ENCODE measurements around the gene BHMT2.
A peak's percentile ranks its signal among the peaks of the same experiment; 100 is the strongest.

BHMT2 gene

DNA sequence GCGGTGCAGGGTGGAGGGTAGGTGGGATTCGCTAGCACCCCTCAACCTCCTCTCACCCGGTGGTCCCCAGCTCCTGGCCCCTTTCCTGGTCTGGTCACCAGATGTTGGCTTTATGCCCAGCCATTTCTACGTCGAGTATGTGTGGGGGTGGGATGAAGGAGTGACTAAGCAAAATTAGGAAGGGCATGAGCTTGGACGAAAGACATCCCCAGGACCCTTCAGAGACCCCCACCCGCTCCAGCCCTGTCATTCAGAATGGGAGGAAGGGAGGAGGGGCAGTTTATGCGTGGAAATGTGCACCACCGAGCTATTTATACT lies 742 bp downstream of the BHMT2 start:
- no peak for DNase-seq

DNA sequence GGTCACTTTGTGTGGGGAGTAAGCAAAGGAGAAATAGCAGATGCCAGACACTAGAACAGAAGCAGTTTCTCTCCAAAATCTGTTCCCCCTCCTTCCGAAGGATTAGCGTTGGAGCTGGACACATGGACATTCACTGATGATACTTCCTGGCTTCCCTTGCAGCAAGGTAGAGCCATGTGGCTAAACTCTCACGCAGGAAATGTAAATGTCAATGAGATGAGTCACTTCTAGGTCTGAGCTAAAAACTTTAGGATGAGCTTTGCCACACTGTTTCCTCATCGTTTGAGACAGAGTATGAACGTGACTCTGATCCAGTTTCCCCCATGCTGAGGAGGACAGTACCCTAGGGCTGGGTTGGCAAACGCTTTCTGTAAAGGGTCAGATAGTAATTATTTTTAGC lies 5.1 kb downstream of the BHMT2 start:
- DNase-seq, result no peak

DNA sequence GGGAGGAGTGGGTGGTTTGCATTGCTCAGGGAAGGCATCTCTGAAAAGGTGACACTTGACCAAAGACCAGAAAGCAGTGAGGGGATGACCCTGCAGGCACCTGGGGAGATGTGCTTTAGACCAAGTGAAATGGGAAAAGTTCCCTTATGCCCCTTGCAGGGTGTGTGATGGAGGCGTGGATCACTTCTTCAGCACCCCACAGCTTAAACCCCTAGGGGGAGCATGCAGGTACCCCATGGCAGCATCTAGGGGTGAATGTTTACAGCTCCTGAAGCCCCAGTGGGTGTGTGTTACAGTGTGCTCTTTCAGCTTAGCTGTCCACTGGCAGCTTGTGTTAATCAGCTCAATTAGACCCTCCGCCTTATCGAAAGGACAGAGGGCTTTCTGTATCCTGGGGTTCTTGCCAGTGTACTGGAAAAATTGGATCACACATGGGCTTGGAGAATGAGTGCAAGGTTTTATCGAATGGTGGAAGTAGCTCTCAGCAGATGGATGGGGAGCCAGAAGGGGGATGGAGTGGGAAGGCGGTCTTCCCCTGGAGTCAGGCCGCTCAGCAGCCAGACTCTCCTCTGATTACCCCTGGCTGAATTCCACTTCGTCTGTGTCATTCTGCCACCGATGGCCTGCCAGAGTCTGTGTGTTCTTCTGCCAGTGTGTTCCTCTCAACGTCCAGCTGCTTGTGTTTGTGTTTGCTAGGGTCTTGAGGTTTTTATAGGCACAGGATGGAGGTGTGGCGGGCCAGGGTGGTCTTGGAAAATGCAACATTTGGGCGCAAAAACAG lies 6.3 kb downstream of the BHMT2 start:
- DNase-seq, result no peak

DNA sequence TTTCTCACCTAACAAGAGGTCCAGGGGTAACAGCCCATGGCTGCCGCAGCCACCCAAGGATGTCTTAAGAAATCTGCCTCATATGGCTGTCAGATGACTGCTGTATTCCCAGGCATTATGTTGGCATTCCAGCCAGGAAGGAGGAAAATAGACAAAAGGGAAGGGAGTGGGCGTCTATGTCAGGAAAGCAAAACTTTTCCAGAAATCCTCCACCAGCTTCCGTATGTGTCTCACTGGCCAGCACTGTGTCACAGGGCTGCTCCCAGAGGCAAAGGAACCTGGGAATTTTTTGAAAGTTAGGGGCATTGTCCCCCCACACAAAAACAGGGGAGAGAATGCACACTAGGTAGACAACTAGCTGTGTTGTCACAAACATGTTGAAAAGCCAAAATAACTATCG lies 7.3 kb downstream of the BHMT2 start:
- DNase-seq, result no peak

DNA sequence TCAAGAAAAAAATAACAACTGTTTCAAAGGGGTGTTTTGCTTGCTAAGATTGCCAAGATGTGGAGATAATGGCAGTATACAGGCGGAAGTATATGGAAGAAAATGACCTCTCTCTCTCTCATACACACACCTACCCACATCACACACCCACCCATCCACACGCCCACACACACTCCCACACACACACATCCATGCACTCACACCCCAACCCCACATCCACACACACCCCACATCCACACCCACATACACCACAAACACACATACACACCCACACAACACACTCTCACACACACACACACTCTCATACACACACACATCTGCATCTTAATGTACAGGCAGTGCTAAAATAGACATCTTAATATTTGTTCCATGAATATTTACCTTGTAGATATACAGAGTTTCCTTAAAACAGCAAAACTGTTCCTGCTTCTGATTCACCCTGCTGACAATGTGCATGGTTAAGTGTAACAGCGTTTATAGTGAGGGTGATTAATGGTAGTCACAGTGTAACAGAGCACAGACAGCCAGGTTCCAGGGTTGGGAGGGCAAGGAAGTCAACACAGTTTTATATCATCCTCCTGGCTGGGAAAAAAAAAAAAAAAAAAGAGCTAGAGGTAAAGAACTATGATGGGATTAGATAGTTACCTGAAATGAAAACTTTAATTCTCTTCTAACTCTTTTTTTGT lies 8.3 kb downstream of the BHMT2 start:
- DNase-seq, result no peak

DNA sequence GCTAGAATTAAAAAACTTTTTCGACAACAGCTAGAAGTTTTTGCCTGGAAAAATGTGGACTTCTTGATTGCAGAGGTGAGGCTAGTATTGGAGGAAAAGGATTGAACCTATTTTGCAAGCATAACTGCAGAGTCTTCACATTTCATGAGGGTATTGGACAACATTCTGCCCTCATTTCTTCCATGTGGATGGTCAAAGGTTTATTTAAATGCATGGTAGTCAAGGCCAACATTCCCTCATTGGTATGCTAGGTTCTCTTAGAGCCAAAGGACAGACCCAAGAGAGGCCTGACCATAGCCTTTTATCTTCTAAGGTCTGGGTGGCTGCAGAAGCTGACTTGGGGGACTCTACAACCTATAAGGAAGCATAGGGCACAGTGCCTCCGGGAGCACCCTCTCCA lies 11.2 kb downstream of the BHMT2 start:
- DNase-seq, result no peak

DNA sequence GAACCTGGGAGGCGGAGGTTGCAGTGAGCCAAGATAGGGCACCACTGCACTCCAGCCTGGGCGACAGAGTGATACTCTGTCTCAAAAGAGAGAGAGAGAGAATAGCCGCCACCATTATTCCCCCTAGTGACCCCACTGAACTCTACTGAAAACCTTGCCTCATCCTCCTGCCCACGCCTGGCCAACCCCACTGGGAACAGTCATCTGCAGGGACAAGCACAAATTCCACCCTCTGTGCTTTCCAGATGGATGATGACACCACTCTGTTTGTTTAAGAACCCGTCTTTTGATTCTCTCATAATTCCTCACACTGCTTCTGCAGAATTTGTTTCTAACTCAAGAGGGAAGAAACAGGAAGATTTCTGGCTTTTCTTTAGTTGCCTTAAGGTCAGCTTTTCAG lies 12.2 kb downstream of the BHMT2 start:
- no peak for DNase-seq

DNA sequence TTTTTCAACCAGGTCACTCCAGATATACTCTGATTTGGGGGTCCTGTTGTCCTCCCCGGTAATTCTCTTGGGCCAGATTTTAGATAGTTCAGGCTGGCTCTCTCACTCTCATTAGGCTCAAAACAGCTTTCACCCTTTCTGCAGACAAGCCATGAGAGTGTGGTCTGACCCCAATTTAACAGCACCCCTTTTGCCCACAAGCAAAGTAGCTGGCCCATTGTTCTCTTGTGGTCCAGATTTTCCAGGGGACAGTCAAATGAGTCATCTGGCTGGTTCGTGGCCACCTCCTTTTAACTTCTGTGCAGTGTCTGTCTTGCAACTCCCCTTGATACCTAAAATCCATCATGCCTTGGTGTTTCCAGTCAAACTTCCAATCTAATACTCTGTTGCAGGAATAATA lies 16.5 kb downstream of the BHMT2 start:
- no peak for DNase-seq

DNA sequence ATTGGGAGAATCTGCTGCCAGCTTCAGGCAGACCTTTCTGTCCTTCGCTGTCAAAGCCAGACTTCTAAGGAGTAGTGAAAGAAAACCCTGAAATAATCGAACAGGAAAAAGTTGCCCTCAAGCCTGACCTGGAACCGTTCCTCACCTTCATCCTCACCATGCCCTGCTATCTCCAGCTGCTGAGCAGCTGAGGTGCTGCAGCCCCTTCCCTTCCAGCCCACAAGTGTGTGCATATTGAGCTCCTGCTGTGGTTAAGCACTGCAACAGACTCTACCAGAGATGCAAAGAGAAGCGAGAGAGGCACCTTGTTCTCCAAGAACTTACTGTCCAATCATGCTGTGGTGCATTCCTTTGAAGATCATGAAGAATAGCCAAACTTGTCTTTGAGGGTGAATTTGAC lies 18.9 kb downstream of the BHMT2 start:
- DNase-seq, result no peak

DNA sequence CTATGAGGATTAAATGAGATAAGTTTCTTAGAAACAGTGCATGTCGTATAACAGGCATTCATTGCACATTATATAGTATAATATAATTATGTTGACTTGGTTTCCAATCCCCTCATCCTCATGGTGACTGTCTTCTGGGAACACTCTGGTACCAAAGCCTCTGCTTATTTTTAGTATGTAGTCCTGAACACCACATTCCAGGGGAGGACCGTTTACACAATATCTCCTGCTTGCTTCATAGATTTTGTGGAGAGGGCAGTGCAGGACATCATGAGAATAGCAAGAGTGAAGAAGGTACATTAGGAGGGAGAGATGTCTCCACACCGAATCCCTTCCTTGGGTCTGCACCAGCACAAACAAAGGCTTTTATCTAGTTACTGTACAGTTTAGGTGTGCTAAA lies 21.5 kb downstream of the BHMT2 start:
- no peak for DNase-seq

DNA sequence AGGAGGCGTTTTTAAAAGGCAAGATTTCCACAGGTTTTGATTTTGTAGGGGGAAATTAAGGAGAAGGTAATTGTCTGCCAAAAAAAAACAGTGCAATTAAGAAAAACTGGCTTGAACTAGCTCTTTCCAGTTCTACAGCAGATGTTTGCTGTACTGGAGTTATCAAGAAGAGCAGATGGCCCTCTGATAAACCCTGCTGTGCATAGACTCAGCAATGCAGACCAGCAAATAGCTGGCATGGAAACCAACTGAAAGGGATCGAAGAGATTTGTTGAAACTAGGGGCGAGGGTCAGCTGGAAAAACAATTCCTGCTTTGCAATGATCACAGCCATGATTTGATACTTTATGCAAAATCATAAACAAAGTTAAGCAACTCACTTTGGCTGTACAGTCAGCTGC lies 24.2 kb downstream of the BHMT2 start:
- DNase-seq, result no peak

DNA sequence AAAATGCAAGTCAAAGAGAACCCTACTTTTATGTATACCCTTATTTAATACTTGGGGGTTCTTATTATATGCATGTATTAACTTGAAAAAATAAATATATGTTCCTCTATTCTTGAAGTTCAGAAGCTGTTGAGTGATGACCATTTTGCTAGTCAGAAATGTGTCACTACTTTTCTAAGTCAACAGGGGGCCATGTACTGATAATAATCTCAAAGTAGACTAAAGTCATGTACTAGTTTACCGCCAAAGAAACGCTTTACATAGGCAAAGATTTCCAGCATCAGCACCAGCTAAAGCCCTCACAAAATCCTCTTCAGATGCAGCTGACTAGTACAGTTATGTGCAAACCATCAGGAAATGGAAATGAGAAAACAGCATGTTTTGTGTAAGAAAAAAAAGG lies 36.3 kb downstream of the BHMT2 start:
- DNase-seq, result no peak

DNA sequence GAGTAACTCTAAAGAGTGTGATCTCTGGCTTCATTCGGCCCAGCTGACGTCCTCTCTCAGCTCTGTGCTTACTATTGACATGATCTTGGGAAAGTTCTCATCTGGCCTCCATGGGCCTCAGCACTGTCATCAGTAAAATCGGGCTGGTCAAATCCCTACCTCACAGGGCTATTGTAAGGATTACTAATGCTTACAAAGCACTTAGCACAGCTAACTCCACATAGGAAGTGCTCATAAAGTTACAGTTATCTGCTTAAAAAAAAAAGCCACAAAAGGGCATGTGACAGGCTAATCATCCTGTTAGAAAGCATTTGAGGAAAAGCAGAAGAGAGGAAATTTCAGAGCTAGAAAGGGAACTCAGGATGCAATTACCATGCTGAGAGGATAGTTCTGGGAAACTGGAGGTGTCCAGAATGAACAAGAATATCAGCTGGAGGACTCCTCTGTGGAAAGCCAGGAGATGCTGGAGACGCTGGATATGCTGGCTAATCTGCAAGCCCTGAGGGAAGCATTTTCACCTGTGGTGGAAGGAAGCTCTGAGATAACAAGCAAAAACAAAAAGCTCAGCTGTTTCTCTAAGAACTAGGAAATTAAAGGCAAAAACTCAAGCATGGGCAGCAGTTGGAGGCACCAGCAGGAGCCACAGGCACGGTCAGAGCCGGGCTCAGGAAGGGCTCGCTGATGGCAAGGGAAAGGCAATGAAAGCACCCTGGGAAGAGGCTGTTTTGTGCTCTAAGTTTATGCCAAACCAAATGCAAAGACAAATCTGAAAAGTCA lies 37.6 kb downstream of the BHMT2 start:
- DNase-seq, result no peak

DNA sequence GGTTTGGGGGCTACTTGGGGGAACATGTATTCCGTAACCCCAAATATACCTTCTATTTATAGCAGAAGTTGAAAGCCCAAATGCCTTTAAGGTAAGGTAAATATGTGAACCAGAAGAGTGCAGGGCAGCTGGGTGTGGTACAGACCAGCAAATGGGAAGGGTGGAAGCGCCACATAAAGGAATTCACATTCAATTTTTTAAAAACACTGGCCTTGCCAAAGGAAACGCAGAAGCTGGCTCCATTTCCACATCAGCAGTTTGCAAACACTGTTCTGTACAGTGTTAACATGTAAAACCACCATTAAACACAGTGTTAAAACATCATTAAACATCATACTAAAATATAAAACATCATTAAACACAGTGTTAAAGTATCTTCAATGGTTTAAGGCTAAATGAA lies 38.5 kb downstream of the BHMT2 start:
- no peak for DNase-seq

DNA sequence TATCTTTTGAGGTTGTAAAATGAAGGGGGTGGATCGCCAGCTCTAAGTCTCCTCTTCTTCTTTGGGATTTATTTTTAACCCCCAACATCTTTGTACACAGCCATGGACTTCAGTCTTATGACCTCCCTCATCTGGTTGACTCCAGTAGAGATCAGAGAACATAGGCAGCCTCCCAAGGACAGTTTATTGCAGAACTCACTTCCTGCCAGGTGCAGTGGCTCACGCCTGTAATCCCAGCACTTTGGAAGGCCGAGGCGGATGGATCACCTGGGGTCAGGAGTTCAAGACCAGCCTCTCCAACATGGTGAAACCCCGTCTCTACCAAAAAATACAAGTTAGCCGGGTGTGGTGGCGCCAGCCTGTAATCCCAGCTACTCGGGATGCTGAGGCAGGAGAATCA lies 39.2 kb downstream of the BHMT2 start:
- no peak for DNase-seq

DNA sequence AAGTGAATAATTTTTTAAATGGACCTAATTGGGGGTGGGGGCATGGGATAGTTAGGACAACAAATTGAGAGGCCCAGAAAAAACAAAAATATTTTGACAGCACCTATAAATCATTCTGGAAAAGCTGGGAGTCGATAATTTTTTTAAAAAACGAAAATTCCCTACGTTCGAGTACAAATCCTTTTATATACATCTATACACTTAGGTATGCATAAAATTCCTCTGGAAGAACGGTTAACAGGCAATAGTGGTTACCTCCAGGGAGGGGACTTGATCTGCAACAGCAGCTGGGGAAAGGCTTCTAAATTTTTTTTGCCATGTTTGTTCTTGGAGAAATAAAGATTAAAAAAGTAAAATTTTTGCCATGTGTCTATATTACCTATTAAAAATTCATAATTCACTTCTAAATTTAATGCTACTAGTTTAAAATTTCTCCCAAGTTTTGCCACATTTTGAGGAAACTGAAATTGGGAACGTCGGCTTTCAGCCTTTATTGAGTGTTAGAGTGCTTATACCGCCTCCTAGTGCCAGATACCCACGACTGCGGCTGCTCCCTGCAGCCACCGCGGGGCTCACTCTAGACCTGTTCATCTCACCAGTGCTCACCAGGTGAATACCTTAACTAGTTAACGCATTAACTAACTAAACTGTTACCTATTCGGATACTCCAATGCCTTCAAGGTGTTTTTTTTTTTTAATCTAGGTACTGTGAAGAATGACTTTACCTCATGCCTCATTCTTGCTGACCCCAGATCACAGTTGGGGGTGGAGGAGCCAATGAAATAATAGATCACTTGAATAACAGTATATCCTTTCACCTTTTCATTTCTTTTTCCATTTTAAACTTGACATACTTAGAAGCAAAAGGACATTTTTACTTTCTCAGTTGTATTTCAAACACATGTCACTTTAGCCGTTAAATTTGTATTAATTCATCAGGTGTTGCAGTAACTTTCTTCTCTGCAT lies 40.2 kb downstream of the BHMT2 start:
- peak; percentile 45 for DNase-seq

DNA sequence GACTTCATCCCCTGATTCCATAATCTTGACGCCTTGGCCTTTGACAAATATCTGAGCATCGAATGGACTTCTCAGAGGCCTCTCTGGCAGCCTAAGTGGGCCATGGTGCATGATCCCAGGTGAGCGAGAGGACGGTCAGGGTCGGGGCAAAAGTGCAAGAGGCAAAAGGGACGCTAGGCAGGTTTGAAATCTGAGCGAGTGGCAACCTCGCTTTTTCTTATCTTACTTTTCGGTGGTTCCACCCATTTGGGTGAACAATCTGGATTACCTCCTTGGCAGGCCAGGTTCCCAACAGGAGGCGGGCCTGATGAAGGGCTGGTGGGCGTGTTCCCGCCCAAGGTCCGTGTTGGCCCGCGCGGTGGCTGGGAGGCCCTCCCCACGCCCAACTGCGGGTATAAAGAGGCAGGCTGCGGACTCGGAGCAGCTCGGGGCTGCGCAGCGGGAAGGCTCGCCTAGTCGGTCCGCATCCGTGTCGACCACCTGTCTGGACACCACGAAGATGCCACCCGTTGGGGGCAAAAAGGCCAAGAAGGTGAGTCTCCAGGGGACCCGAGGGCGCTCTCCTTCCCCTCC lies 41.9 kb downstream of the BHMT2 start, which contains the start of gene BHMT:
BHMT (plus strand) TSS at position 423 of the 573 bp plus-strand sequence; CDS start at position 500, 77 bp downstream.
- DNase-seq, result no peak

DNA sequence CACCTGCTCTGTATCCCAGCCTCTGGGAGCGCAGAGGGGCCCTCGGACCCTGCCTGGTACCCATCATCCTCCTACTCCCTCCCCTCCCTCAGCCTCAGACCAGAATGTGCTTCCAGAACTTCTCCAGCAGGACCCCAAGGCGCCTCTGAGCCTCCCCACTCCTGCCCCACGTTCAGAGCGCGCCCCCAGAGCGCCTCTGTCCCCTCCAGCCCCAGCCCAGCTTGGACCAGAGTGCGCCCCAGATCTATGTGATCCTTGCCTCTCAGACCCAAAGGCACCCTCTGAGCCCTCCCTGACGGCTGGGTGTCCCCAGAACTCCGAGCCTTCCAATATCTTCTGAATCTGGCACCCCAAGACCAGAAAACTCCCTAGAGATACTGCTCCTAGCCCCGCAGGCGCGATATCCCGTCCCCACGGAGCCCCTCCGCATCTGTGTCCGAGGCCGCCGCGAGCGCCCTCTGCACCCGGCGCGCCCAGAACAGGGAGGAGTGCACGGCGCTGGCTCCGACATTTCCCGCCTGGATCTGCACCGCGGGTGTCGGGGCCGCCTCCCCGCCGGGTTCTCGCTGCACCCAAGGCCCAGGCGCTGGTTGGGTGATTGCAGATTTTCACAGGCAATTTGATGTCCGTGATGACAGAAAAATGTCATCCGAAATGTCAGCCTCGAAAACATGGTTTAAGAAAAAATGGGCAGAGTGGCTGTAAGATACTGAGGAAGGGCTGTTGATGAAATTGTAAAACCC lies 42.6 kb downstream of the BHMT2 start:
- DNase-seq, result no peak

DNA sequence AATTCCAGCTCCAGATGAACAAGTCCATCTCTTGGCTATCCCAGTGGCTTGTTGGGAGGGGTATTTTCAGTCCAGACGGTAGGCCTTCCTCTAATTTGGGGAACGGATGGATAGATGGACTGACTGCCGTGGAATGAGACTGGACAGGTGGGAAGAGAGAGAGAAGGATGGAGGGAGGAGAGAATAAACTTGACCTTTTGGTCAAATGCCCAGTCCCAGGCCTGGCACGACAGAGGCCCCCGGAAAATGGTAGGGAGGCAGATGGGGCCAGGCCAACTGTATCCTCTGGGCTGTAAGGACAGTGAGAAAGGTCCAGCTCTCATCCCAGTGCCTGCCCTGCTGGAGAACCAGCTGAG lies 43.1 kb downstream of the BHMT2 start:
- DNase-seq, result no peak

DNA sequence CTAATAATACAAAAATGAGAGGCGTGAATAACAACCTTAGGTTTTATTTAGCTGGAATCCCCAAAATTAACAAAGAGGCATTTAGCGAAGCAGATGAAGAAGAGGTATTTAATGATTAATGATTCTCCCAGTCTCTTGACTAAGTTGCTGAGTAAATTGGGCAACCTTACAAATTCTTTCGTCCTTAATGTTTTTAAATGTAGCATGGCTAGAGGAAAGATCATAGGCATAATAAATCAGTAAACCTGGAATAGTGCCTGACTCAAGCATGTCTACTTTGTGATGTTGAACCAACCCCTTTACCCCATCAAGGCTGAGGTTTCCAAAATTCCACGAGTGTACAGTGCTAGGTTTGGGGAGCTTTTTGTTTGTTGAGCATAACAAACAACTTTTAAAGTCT lies 49.9 kb downstream of the BHMT2 start:
- no peak for DNase-seq

DNA sequence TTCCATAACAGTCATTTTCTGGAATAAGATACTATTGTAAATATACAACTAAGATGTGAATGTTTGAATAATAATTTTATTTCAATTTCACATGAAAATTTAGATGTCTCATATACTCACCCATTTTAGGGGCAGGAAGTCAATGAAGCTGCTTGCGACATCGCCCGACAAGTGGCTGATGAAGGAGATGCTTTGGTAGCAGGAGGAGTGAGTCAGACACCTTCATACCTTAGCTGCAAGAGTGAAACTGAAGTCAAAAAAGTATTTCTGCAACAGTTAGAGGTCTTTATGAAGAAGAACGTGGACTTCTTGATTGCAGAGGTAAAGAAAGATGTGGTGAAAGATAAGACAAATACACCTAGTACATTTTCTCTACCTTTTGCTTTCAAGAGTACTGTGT lies 50.7 kb downstream of the BHMT2 start:
- no peak for DNase-seq

DNA sequence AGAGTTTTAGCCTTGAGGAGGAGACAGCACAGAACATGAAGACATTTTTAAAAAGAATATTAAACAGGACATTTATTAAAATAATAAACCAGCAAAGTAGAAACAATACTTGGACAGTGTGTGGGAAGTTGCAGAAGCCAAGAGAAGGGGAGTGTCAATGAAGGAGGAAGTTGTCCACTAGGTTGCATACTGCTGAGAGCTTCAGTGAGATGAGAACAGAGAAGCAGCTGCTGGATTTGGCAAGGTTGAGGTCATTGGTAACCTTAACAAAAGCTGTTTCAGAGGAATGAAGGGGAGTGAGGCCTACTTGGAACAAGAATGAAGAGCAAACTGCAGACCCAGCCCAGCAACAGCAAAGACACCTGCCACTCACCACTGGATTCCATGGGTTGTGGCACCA lies 53.4 kb downstream of the BHMT2 start:
- no peak for DNase-seq

Measured in 8988T (cell line).